ENCODE measurements around the gene SDK2. TPM values are rescaled to one million over a fixed set of nuclear protein-coding genes. Genes with fewer than 3 reads are reported as not detected.

SDK2 gene
- total and polyA plus RNA-seq, 2 of the 8 experiments (the other 6 are each of a cell fraction or from before 2014, with no cell fraction given): 3.9 to 4.1 TPM

GRCh38 chr17:73485130-73485529 lies 159.1 kb downstream of the SDK2 start:
- Histone ChIP-seq H2BK15ac (ENCODE audit: low read length) (0 out of 2 replicates have a peak overlapping the region, but pooled peaks have one; percentile 18), H4K91ac (replicated peaks; ENCODE audit: insufficient read length, low read length) (no peak overlapping the region), H2BK20ac (ENCODE audit: low read length) (no peak overlapping the region), H3K23ac (ENCODE audit: insufficient read length) (no peak overlapping the region), H2BK12ac (ENCODE audit: low read depth, low read length) (no peak overlapping the region), H2AK5ac (ENCODE audit: low read depth, low read length) (no peak overlapping the region), H3K9ac (replicated peaks in 1 of 4; ENCODE audit: extremely low read depth in 1 of 4, low read depth in 3 of 4, low read length in 3 of 4) (no peak overlapping the region), H2BK120ac (replicated peaks; ENCODE audit: low read depth, low read length) (no peak overlapping the region), H3K23me2 (ENCODE audit: low read depth, low read length) (no peaks in the 10 kb centered on the region), H2AFZ (ENCODE audit: low read length) (no peak overlapping the region), H4K8ac (ENCODE audit: extremely low read depth, insufficient read depth, low read length) (no peak overlapping the region), H3K79me1 (ENCODE audit: low read depth, low read length) (no peaks in the 10 kb centered on the region), H3K4me1 (replicated peaks in 1 of 4; ENCODE audit: control insufficient read depth in 3 of 4, insufficient read depth in 4 of 4, low read length in 3 of 4) (peaks cover 0 to 5% (median 1%) of the 10 kb centered on the region in 4 experiments; a peak in 2 of 7 replicates), H4K20me1 (replicated peaks in 1 of 2; ENCODE audit: control insufficient read depth in 1 of 2, insufficient read depth in 2 of 2, low read length in 2 of 2) (peaks cover 0 to under 1% of the 10 kb centered on the region in 2 experiments), H3K56ac (replicated peaks; ENCODE audit: insufficient read length, low read depth, low read length) (no peak overlapping the region), H3K4me2 (ENCODE audit: insufficient read depth in 1 of 2, low read depth in 2 of 2, low read length in 2 of 2) (no peak overlapping the region), H3K9me3 (ENCODE audit: insufficient read depth in 2 of 2, low read depth in 1 of 2, low read length in 1 of 2) (peaks cover 9 to 14% of the 10 kb centered on the region in 2 experiments; a peak in 2 of 4 replicates), H3K79me2 (ENCODE audit: control insufficient read depth in 1 of 2, insufficient read depth in 2 of 2, low read length in 2 of 2) (no peaks in the 10 kb centered on the region), H4K5ac (ENCODE audit: insufficient read length, low read depth, low read length) (no peak overlapping the region), H3K18ac (ENCODE audit: extremely low read depth, low read length) (no peak overlapping the region), H3K4me3 (ENCODE audit: extremely low read depth in 1 of 4, insufficient read depth in 2 of 4, low read depth in 3 of 4, low read length in 4 of 4) (no peak overlapping the region), H2BK5ac (ENCODE audit: low read depth, low read length) (no peak overlapping the region), H3K27ac (ENCODE audit: low read depth, low read length) (no peak overlapping the region), H3K14ac (ENCODE audit: insufficient read length) (no peak overlapping the region), H3K27me3 (replicated peaks in 1 of 4; ENCODE audit: control insufficient read depth in 3 of 4, extremely low read depth in 1 of 4, insufficient read depth in 3 of 4, low read length in 3 of 4) (peaks cover 0 to 2% (median 0%) of the 10 kb centered on the region in 4 experiments; a peak in 1 of 7 replicates), H3K4ac (replicated peaks; ENCODE audit: insufficient read length, low read depth, low read length) (no peak overlapping the region), H3K36me3 (ENCODE audit: control insufficient read depth in 2 of 4, insufficient read depth in 4 of 4, low read length in 3 of 4) (no peaks in the 10 kb centered on the region)
- 73% methylated on average over 6 of the region's 6 CpGs; no CpG with 5 or more reads in 1 of the 2 experiments for WGBS, 2 experiments (ENCODE audit: extremely low coverage in 1 of 2, insufficient coverage in 1 of 2, insufficient read length in 1 of 2, insufficient replicate concordance in 2 of 2, low coverage in 1 of 2, low lambda C conversion rate in 2 of 2, missing lambda C conversion rate in 1 of 2)
- DNase-seq (ENCODE audit: low read depth in 1 of 2, low spot score in 2 of 2) (no peak), FAIRE-seq (no peak)
- CTCF ChIA-PET (ENCODE audit: partially characterized antibody): interaction anchor here (0.9 kb wide), 2 partner anchors 16 to 55 kb away, joined by 3 read pairs; no protein-coding TSS in a partner anchor
- 0 out of 4 replicates have a peak, but pooled peaks of 1 of the 2 experiments have one; percentile 36 for TF ChIP-seq SIN3A (conservative IDR thresholded peaks at IDR 0.05 in 1 of 2, IDR thresholded peaks at IDR 0.05 in 1 of 2; ENCODE audit: low read depth in 1 of 2, low read length in 2 of 2)
- TF ChIP-seq CBX8 (IDR thresholded peaks at IDR 0.05; ENCODE audit: borderline replicate concordance, low read depth, low read length): no peak
- peak; percentile 47; the same call in 1 of the 2 replicates for TF ChIP-seq SRF (IDR thresholded peaks at IDR 0.05; ENCODE audit: low read depth, low read length)
- POLR2A ChIA-PET (ENCODE audit: partially characterized antibody): no interaction called here
